Measurements from ENCODE around the gene HMCES.

DNA sequence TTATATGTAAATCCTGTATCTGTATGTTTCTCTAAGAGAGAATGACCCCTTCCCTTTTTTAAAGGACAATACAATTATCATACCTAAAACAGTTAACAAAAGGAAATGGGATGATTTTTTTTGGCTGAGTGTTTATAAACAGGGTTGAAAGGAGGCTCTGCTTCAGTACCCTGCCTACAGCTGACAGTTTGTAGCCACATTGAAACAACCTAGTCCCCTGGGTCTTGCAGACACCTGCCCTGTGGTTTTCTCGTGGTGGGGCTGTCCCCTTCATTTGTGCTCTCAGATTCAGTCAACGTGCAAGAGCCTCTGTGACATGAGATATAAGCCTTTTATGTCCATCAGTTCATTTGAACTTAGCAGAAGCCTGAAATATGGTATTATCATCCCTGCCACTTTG lies 2.3 kb upstream of the HMCES start:
- TF ChIP-seq, protein P1, sequence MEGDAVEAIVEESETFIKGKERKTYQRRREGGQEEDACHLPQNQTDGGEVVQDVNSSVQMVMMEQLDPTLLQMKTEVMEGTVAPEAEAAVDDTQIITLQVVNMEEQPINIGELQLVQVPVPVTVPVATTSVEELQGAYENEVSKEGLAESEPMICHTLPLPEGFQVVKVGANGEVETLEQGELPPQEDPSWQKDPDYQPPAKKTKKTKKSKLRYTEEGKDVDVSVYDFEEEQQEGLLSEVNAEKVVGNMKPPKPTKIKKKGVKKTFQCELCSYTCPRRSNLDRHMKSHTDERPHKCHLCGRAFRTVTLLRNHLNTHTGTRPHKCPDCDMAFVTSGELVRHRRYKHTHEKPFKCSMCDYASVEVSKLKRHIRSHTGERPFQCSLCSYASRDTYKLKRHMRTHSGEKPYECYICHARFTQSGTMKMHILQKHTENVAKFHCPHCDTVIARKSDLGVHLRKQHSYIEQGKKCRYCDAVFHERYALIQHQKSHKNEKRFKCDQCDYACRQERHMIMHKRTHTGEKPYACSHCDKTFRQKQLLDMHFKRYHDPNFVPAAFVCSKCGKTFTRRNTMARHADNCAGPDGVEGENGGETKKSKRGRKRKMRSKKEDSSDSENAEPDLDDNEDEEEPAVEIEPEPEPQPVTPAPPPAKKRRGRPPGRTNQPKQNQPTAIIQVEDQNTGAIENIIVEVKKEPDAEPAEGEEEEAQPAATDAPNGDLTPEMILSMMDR (IDR thresholded peaks at IDR 0.05) = no peak
- TF ChIP-seq EZH2 (IDR thresholded peaks at IDR 0.05; ENCODE audit: borderline replicate concordance, insufficient read depth, low read depth, low read length, poor library complexity, severe bottlenecking) = no peak

All from B cell (primary cell).